ENCODE data around the gene RBM4B.

DNA sequence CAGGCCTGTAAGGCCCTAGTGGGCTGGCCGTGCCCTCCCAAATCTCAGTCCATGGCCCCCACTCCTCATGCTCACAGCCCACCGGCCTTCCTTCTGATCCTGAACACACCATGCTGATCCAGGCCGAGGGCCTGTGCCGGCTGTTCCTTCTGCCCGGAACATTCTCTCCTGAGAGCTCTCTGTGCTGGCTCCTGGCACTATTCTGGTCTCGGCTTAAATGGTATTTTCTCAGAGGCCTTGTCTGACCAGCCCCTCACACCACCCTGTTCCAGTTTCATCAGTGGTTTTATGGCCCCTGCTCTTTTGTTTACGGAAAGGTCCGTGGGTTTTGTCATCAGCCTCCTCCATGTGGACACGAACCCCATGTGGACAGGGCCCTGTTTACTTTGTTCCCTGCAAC lies 29.3 kb upstream of the RBM4B start:
- TF ChIP-seq, protein P1, sequence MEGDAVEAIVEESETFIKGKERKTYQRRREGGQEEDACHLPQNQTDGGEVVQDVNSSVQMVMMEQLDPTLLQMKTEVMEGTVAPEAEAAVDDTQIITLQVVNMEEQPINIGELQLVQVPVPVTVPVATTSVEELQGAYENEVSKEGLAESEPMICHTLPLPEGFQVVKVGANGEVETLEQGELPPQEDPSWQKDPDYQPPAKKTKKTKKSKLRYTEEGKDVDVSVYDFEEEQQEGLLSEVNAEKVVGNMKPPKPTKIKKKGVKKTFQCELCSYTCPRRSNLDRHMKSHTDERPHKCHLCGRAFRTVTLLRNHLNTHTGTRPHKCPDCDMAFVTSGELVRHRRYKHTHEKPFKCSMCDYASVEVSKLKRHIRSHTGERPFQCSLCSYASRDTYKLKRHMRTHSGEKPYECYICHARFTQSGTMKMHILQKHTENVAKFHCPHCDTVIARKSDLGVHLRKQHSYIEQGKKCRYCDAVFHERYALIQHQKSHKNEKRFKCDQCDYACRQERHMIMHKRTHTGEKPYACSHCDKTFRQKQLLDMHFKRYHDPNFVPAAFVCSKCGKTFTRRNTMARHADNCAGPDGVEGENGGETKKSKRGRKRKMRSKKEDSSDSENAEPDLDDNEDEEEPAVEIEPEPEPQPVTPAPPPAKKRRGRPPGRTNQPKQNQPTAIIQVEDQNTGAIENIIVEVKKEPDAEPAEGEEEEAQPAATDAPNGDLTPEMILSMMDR (IDR thresholded peaks at IDR 0.05 in 4 of 5, conservative IDR thresholded peaks at IDR 0.05 in 1 of 5), result no peak
- no peak for TF ChIP-seq POLR2A (IDR thresholded peaks at IDR 0.05)
